ENCODE measurements around the gene VPS16. TPM values are rescaled to one million over a fixed set of nuclear protein-coding genes. Genes with fewer than 3 reads are reported as not detected.

The VPS16 gene
- total and polyA plus RNA-seq, 2 of the 13 experiments (the other 11 are each of a cell fraction or from before 2014, with no cell fraction given) = 34.2 to 35.4 TPM

- in situ Hi-C loops (cut with HindIII; ENCODE audit: extremely low pct_ligation_motif_present, low pct_unique_long_range_greater_than_20kb) = no loop called here
- Histone ChIP-seq H3K4me1 (ENCODE audit: insufficient read depth, low read length) (no peaks in the 10 kb centered on the region), H3K9ac (ENCODE audit: insufficient read depth, low read depth, low read length) (no peak overlapping the region), H2AFZ (ENCODE audit: low read length) (no peak overlapping the region), H3K4me3 (replicated peaks in 1 of 3; ENCODE audit: insufficient read depth in 1 of 3, low read depth in 2 of 3, low read length in 3 of 3) (no peak overlapping the region), H3K27ac (ENCODE audit: extremely low read length, insufficient read depth, low read length) (no peak overlapping the region), H3K36me3 (replicated peaks in 1 of 2; ENCODE audit: control insufficient read depth in 1 of 2, insufficient read depth in 2 of 2, low read length in 2 of 2) (peaks cover 4 to 6% of the 10 kb centered on the region in 2 experiments; a peak in 3 of 5 replicates), H3K27me3 (ENCODE audit: control insufficient read depth in 1 of 2, insufficient read depth in 2 of 2, low read length in 2 of 2) (no peaks in the 10 kb centered on the region), H3K79me2 (ENCODE audit: insufficient read depth, low read length) (no peaks in the 10 kb centered on the region), H3K4me2 (ENCODE audit: low read depth, low read length) (no peak overlapping the region), H4K20me1 (ENCODE audit: insufficient read depth, low read length) (no peaks in the 10 kb centered on the region), H3K9me3 (ENCODE audit: low read length) (no peaks in the 10 kb centered on the region)
- no TSS peak for BruUV-seq (replicated peaks)
- 92% methylated on average over 2 of the region's 2 CpGs for WGBS (ENCODE audit: low lambda C conversion rate)
- ChIA-PET POLR2A (no interaction called here), CTCF (ENCODE audit: low intra/inter-chr PET ratio, low total read pairs) (no interaction called here)
- TF ChIP-seq ZNF546 (CRISPR knock-in tag; conservative IDR thresholded peaks at IDR 0.05) (no peak), ZNF260 (CRISPR knock-in tag; IDR thresholded peaks at IDR 0.05; ENCODE audit: borderline replicate concordance, low read depth) (no peak), RFXANK (CRISPR knock-in tag; IDR thresholded peaks at IDR 0.05) (no peak), ZBTB2 (CRISPR knock-in tag; IDR thresholded peaks at IDR 0.05; ENCODE audit: low read depth) (no peak), ZBTB7B (CRISPR knock-in tag; IDR thresholded peaks at IDR 0.05) (no peak), HIVEP1 (CRISPR knock-in tag; IDR thresholded peaks at IDR 0.05) (no peak), ZNF501 (CRISPR knock-in tag; IDR thresholded peaks at IDR 0.05) (no peak)
- DNase-seq (ENCODE audit: low spot score) = no peak
- intact Hi-C loops (cut with micrococcal nuclease; ENCODE audit: unreplicated experiment) = no loop called here
- no peak for ATAC-seq
- no peak for FAIRE-seq
These were observed 18.0 kb downstream of the VPS16 start for GRCh38 chr20:2858591-2858990.

Data from HepG2 (cell line).